WTC11 (cell line): ENCODE results near the gene KCTD18. TPM values are rescaled to one million over a fixed set of nuclear protein-coding genes. Genes with fewer than 3 reads are reported as not detected.

Source experiments
- ATAC-seq: fragments of 200-7000 bp; cut with Tn5 transposase; 2 replicates; pipeline ENCODE4 v1.10.0; 2021; ENCODE audit warnings: mild to moderate bottlenecking, moderate library complexity
- CTCF ChIA-PET: fragments of 300-600 bp; sonication (Branson Sonifier 250); formaldehyde crosslinking; loops from one replicate; lab custom pipeline; 2021; ENCODE audit warnings: antibody characterized with exemption; lab: Charles Lee
- POLR2A ChIA-PET: fragments of 350-600 bp; sonication (Branson Sonifier 250); formaldehyde crosslinking; loops from one replicate; lab custom pipeline; 2021; ENCODE audit warnings: antibody characterized with exemption; lab: Charles Lee
- DNase-seq: peaks from one replicate; pipeline ENCODE4 v3.0.0; 2021; ENCODE audit warnings: low spot score
- H3K27ac Mint-ChIP-seq: 2 replicates; pipeline ENCODE4 v1.8.0; 2021; ENCODE audit warnings: mixed read lengths
- H3K27me3 Mint-ChIP-seq: 2 replicates; pipeline ENCODE4 v1.8.0; 2021; ENCODE audit warnings: low read depth, mild to moderate bottlenecking, moderate library complexity, mixed read lengths
- H3K36me3 Mint-ChIP-seq: 2 replicates; pipeline ENCODE4 v1.8.0; 2021; ENCODE audit warnings: mixed read lengths
- H3K4me1 Mint-ChIP-seq: 2 replicates; pipeline ENCODE4 v1.8.0; 2022; ENCODE audit warnings: mixed read lengths
- H3K4me3 Mint-ChIP-seq: 2 replicates; pipeline ENCODE4 v1.8.0; 2021; ENCODE audit warnings: mild to moderate bottlenecking, moderate library complexity, mixed read lengths
- H3K9me3 Mint-ChIP-seq: 2 replicates; pipeline ENCODE4 v1.8.0; 2021; ENCODE audit warnings: mixed read lengths
- AR ChIP-seq: fragments of 250-450 bp; sonication (Bioruptor Pico); IDR thresholded peaks from 2 replicates; pipeline ENCODE4 v1.9.0; 2021; ENCODE audit warnings: mild to moderate bottlenecking
- ATF6 ChIP-seq: sonication (generic); formaldehyde crosslinking; IDR thresholded peaks from 2 replicates; pipeline ENCODE4 v1.8.1; 2023; ENCODE audit warnings: mild to moderate bottlenecking, missing genetic modification reagents
- E2F1 ChIP-seq: sonication (generic); formaldehyde crosslinking; IDR thresholded peaks from 2 replicates; pipeline ENCODE4 v1.8.0; 2022; ENCODE audit warnings: mild to moderate bottlenecking, missing genetic modification reagents
- E2F4 ChIP-seq: sonication (generic); formaldehyde crosslinking; IDR thresholded peaks from 2 replicates; pipeline ENCODE4 v1.8.1; 2022; ENCODE audit warnings: low read depth, mild to moderate bottlenecking, moderate library complexity, missing genetic modification reagents, borderline replicate concordance
- E2F5 ChIP-seq: sonication (generic); formaldehyde crosslinking; IDR thresholded peaks from 2 replicates; pipeline ENCODE4 v1.8.1; 2022; ENCODE audit warnings: mild to moderate bottlenecking, moderate library complexity, missing genetic modification reagents
- FOXJ3 ChIP-seq: sonication (generic); formaldehyde crosslinking; IDR thresholded peaks from 2 replicates; pipeline ENCODE4 v1.9.0; 2021; ENCODE audit warnings: missing genetic modification reagents, mild to moderate bottlenecking, borderline replicate concordance
- GTF2I ChIP-seq: fragments of 250-450 bp; sonication (Bioruptor Pico); conservative IDR thresholded peaks from 2 replicates; pipeline ENCODE4 v1.4.0; 2021; ENCODE audit warnings: mild to moderate bottlenecking
- HMGA2 ChIP-seq: fragments of 250-450 bp; sonication (Bioruptor Pico); IDR thresholded peaks from 2 replicates; pipeline ENCODE4 v1.4.0; 2021; ENCODE audit warnings: mild to moderate bottlenecking, moderate library complexity
- JUN ChIP-seq: sonication (generic); formaldehyde crosslinking; IDR thresholded peaks from 2 replicates; pipeline ENCODE4 v1.8.0; 2023; ENCODE audit warnings: mild to moderate bottlenecking, missing genetic modification reagents
- MLX ChIP-seq: sonication (generic); formaldehyde crosslinking; IDR thresholded peaks from 2 replicates; pipeline ENCODE4 v1.8.1; 2023; ENCODE audit warnings: mild to moderate bottlenecking, missing genetic modification reagents, moderate library complexity
- NFYB ChIP-seq: sonication (generic); formaldehyde crosslinking; conservative IDR thresholded peaks from 2 replicates; pipeline ENCODE4 v1.8.0; 2022; ENCODE audit warnings: low read depth, missing genetic modification reagents
- SMAD3 ChIP-seq: sonication (generic); formaldehyde crosslinking; IDR thresholded peaks from 2 replicates; pipeline ENCODE4 v1.8.0; 2022; ENCODE audit warnings: missing genetic modification reagents, mild to moderate bottlenecking, borderline replicate concordance
- SMAD4 ChIP-seq: sonication (generic); formaldehyde crosslinking; IDR thresholded peaks from 2 replicates; pipeline ENCODE4 v1.8.0; 2022; ENCODE audit warnings: mild to moderate bottlenecking, missing genetic modification reagents
- SOX15 ChIP-seq: fragments of 250-450 bp; sonication (Bioruptor Pico); IDR thresholded peaks from 2 replicates; pipeline ENCODE4 v1.9.0; 2021; ENCODE audit warnings: mild to moderate bottlenecking
- TEAD1 ChIP-seq: sonication (generic); formaldehyde crosslinking; IDR thresholded peaks from 2 replicates; pipeline ENCODE4 v1.8.0; 2022; ENCODE audit warnings: mild to moderate bottlenecking, missing genetic modification reagents
- USF2 ChIP-seq: sonication (generic); formaldehyde crosslinking; IDR thresholded peaks from 2 replicates; pipeline ENCODE4 v1.8.1; 2023; ENCODE audit warnings: mild to moderate bottlenecking, missing genetic modification reagents, moderate library complexity
- ZNF121 ChIP-seq: sonication (generic); formaldehyde crosslinking; IDR thresholded peaks from 2 replicates; pipeline ENCODE4 v1.8.0; 2023; ENCODE audit warnings: missing genetic modification reagents
- ZNF138 ChIP-seq: sonication (generic); formaldehyde crosslinking; conservative IDR thresholded peaks from 2 replicates; pipeline ENCODE4 v1.8.1; 2022; ENCODE audit warnings: mild to moderate bottlenecking, moderate library complexity, missing genetic modification reagents
- ZNF232 ChIP-seq: sonication (generic); formaldehyde crosslinking; IDR thresholded peaks from 2 replicates; pipeline ENCODE4 v1.8.0; 2022; ENCODE audit warnings: mild to moderate bottlenecking, missing genetic modification reagents
- ZNF425 ChIP-seq: fragments of 250-450 bp; sonication (Bioruptor Pico); conservative IDR thresholded peaks from 2 replicates; pipeline ENCODE4 v1.9.0; 2021; ENCODE audit warnings: mild to moderate bottlenecking
- ZNF532 ChIP-seq: fragments of 250-450 bp; sonication (Bioruptor Pico); IDR thresholded peaks from 2 replicates; pipeline ENCODE4 v1.9.0; 2021; ENCODE audit warnings: mild to moderate bottlenecking, borderline replicate concordance
- total RNA-seq: library from RNA; stranded (reverse); gene quantifications from 3 replicates; pipeline ENCODE4 v1.2.3, GENCODE V29; 2021

Gene KCTD18
- total RNA-seq, 1 experiment from 2014 or later, result 4.9 TPM

- TF ChIP-seq ZNF532 (CRISPR knock-in tag) (no peak), NFYB (CRISPR knock-in tag) (no peak), JUN (CRISPR knock-in tag) (no peak), ZNF121 (CRISPR knock-in tag) (no peak), TEAD1 (CRISPR knock-in tag) (no peak), ZNF232 (CRISPR knock-in tag) (no peak)
Observed at GRCh38 chr2:200459101-200459500, 50.8 kb downstream of the KCTD18 start (continued).

GRCh38 chr2:200456567-200456966 lies 53.3 kb downstream of the KCTD18 start:
- Mint-ChIP-seq H3K4me3 (no peak overlapping the region), H3K27me3 (no peaks in the 10 kb centered on the region), H3K9me3 (no peaks in the 10 kb centered on the region), H3K4me1 (peaks cover 14% of the 10 kb centered on the region), H3K36me3 (peaks cover 44% of the 10 kb centered on the region), H3K27ac (peak overlapping the region; percentile 29; the same call in 1 of the 2 replicates)
- ChIA-PET CTCF (no interaction called here), POLR2A (no interaction called here)
- DNase-seq, result no peak
- ATAC-seq, result no peak
- TF ChIP-seq USF2 (CRISPR knock-in tag) (no peak), E2F5 (CRISPR knock-in tag) (no peak), ZNF425 (CRISPR knock-in tag) (no peak), ATF6 (CRISPR knock-in tag) (no peak), AR (CRISPR knock-in tag) (no peak), E2F4 (CRISPR knock-in tag) (no peak), HMGA2 (CRISPR knock-in tag) (no peak), E2F1 (CRISPR knock-in tag) (no peak), GTF2I (no peak), SOX15 (no peak), SMAD4 (CRISPR knock-in tag) (no peak), ZNF138 (no peak), MLX (CRISPR knock-in tag) (no peak), SMAD3 (no peak), FOXJ3 (CRISPR knock-in tag) (no peak)
